Endothelial cell of umbilical vein (primary cell): Measurements from ENCODE around the gene SCGB3A1. TPM values are rescaled to one million over a fixed set of nuclear protein-coding genes. Genes with fewer than 3 reads are reported as not detected.

Experiments
- BruUV-seq: library from RNA; stranded (reverse); fragments of 400-500 nt; replicated peaks from 2 replicates; lab custom pipeline; 2021; lab: Mats Ljungman, UMichigan
- CTCF ChIA-PET: fragments of 300-600, 350-600 bp; sonication (Branson Sonifier 250); formaldehyde crosslinking; loops from one replicate; lab custom pipeline; 2021; ENCODE audit warnings: antibody characterized with exemption, inconsistent platforms; lab: Charles Lee
- POLR2A ChIA-PET: fragments of 300-600, 350-600 bp; sonication (Branson Sonifier 250); formaldehyde crosslinking; loops from one replicate; lab custom pipeline; 2021; ENCODE audit warnings: antibody characterized with exemption, inconsistent platforms; lab: Charles Lee
- DNase-seq: peaks from one replicate; pipeline ENCODE4 v3.0.0-alpha.2; 2011; ENCODE audit warnings: low read depth, low spot score
- FAIRE-seq: peaks from 2 replicates; lab custom pipeline; 2011; peaks lifted over from hg19 to GRCh38; lab: Jason Lieb, UNC
- H2AFZ ChIP-seq: 2 replicates; pipeline ENCODE4 v1.6.0; 2012; ENCODE audit warnings: low read depth, low read length, control low read depth, inconsistent platforms
- H3K27ac ChIP-seq: 2 replicates; pipeline ENCODE4 v1.5.1; 2011; ENCODE audit warnings: low read depth, mild to moderate bottlenecking, control low read depth, low read length, moderate library complexity; ENCODE audit not compliant: insufficient read depth
- H3K27me3 ChIP-seq, 2 experiments: 2 replicates each; pipeline versions ENCODE4 v1.6.0 to v1.6.1; 2011; ENCODE audit warnings: low read length in 2 of 2, mixed read lengths in 1 of 2; ENCODE audit not compliant: control insufficient read depth in 2 of 2, insufficient read depth in 2 of 2
- H3K36me3 ChIP-seq, 2 experiments: 2 replicates in 1 of 2; 3 replicates in 1 of 2; pipeline ENCODE4 v1.5.1; 2011; ENCODE audit warnings: low read length in 2 of 2, mild to moderate bottlenecking in 1 of 2, moderate library complexity in 1 of 2; ENCODE audit not compliant: control insufficient read depth in 2 of 2, insufficient read depth in 2 of 2; ENCODE audit errors: extremely low read depth in 1 of 2
- H3K4me1 ChIP-seq: 3 replicates; pipeline ENCODE4 v1.5.1; 2011; ENCODE audit warnings: mild to moderate bottlenecking, low read length; ENCODE audit not compliant: control insufficient read depth, insufficient read depth; ENCODE audit errors: extremely low read depth
- H3K4me2 ChIP-seq: 2 replicates; pipeline ENCODE4 v1.6.1; 2011; ENCODE audit warnings: low read length, control low read depth, mixed read lengths; ENCODE audit not compliant: insufficient read depth
- H3K4me3 ChIP-seq, 3 experiments: fragments of 200-600 bp in 1 of 3; sonication (generic), shearing (Covaris generic) in 1 of 3; replicated peaks in 1 of 3; 2 replicates each; pipeline ENCODE4 v1.5.1; 2011 to 2016; ENCODE audit warnings: control low read depth in 3 of 3, low read length in 3 of 3, mild to moderate bottlenecking in 2 of 3, inconsistent platforms in 1 of 3, low read depth in 1 of 3, moderate library complexity in 1 of 3; ENCODE audit not compliant: insufficient read depth in 1 of 3
- H3K79me2 ChIP-seq: 2 replicates; pipeline ENCODE4 v1.6.0; 2012; ENCODE audit warnings: low read length, inconsistent platforms; ENCODE audit not compliant: control insufficient read depth, insufficient read depth
- H3K9ac ChIP-seq: replicated peaks from 2 replicates; pipeline ENCODE3; 2011; ENCODE audit warnings: low read length, control low read depth; ENCODE audit not compliant: insufficient read depth; ENCODE audit errors: extremely low read depth
- H3K9me1 ChIP-seq: replicated peaks from 3 replicates; pipeline ENCODE4 v1.6.0; 2011; ENCODE audit warnings: mild to moderate bottlenecking, low read length; ENCODE audit not compliant: control insufficient read depth, insufficient read depth; ENCODE audit errors: extremely low read depth
- H3K9me3 ChIP-seq: replicated peaks from 2 replicates; pipeline ENCODE4 v1.5.1; 2012; ENCODE audit warnings: low read length, inconsistent platforms; ENCODE audit not compliant: control insufficient read depth, insufficient read depth
- H4K20me1 ChIP-seq: replicated peaks from 2 replicates; pipeline ENCODE3; 2011; ENCODE audit warnings: mild to moderate bottlenecking, low read length; ENCODE audit not compliant: control insufficient read depth, insufficient read depth; ENCODE audit errors: extremely low read depth
- CTCF ChIP-seq, 2 donors: IDR thresholded peaks; 1 replicate in 1 of 2; 2 replicates in 1 of 2; pipeline ENCODE4 v1.5.1; 2011; ENCODE audit warnings: low read length in 2 of 2, mild to moderate bottlenecking in 2 of 2, moderate library complexity in 2 of 2, control low read depth in 1 of 2, inconsistent platforms in 1 of 2, low read depth in 1 of 2; ENCODE audit not compliant: insufficient read depth in 1 of 2; ENCODE audit errors: extremely low read depth in 1 of 2
- EZH2 ChIP-seq: IDR thresholded peaks from 2 replicates; pipeline ENCODE4 v1.6.1; 2012; ENCODE audit warnings: borderline replicate concordance, low read depth, mild to moderate bottlenecking, moderate library complexity, low read length, inconsistent platforms; ENCODE audit not compliant: severe bottlenecking
- FOS ChIP-seq: IDR thresholded peaks from 2 replicates; pipeline ENCODE4 v1.6.1; 2011; ENCODE audit warnings: mild to moderate bottlenecking, low read length, moderate library complexity, borderline replicate concordance; ENCODE audit not compliant: insufficient read depth
- GATA2 ChIP-seq: IDR thresholded peaks from 2 replicates; pipeline ENCODE4 v1.7.0; 2011; ENCODE audit warnings: low read depth, mild to moderate bottlenecking, moderate library complexity, mixed read lengths, low read length; ENCODE audit not compliant: insufficient read length, insufficient read depth
- JUN ChIP-seq: IDR thresholded peaks from 2 replicates; pipeline ENCODE4 v1.6.1; 2011; ENCODE audit warnings: borderline replicate concordance, low read depth; ENCODE audit not compliant: insufficient read length, insufficient read depth
- MAX ChIP-seq: IDR thresholded peaks from 2 replicates; pipeline ENCODE4 v1.6.1; 2011; ENCODE audit not compliant: insufficient read depth, insufficient read length
- MYC ChIP-seq: IDR thresholded peaks from one replicate; pipeline ENCODE4 v1.6.1; 2011; ENCODE audit warnings: mild to moderate bottlenecking, low read depth, low read length
- POLR2A ChIP-seq: IDR thresholded peaks from 2 replicates; pipeline ENCODE4 v1.6.1; 2012; ENCODE audit warnings: low read depth, mild to moderate bottlenecking, control low read depth, low read length
- POLR2AphosphoS5 ChIP-seq: IDR thresholded peaks from 2 replicates; pipeline ENCODE4 v1.6.1; 2012; ENCODE audit warnings: low read depth, mild to moderate bottlenecking, control low read depth, low read length, moderate library complexity; ENCODE audit not compliant: insufficient read depth
- dilution Hi-C: fragments of 300-500 bp; cut with MboI; formaldehyde crosslinking; loops from one replicate; pipeline ENCODE4 v1.15.0; 2019; ENCODE audit warnings: low sequenced_read_pairs; ENCODE audit not compliant: extremely low pct_ligation_motif_present
- intact Hi-C: fragments of 100-400 bp; cut with micrococcal nuclease; formaldehyde crosslinking; loops from one replicate; pipeline ENCODE4 v1.10.0; 2022
- polyA plus RNA-seq, 4 experiments: library from polyadenylated mRNA; depleted of rRNA in 3 of 4; stranded (reverse) in 3 of 4; unstranded in 1 of 4; fragments of >200 nt; gene quantifications; 2 replicates each; pipeline versions ENCODE4 v1.2.1 to v1.2.3, GENCODE V29; 2011 to 2012; ENCODE audit warnings: missing spikeins in 1 of 4
- total RNA-seq: library from RNA; stranded (reverse); gene quantifications from 2 replicates; pipeline ENCODE4 v1.2.3, GENCODE V29; 2021

SCGB3A1 gene
- total and polyA plus RNA-seq, 2 donors (not counting 3 experiments of a cell fraction or from before 2014, with no cell fraction given) = 0.73 TPM; not detected in 1

- FAIRE-seq (no peak), DNase-seq (no peak)
- no peak overlapping the region for H3K27ac ChIP-seq
- H3K4me1 ChIP-seq = no peaks in the 10 kb centered on the region
- no peaks in the 10 kb centered on the region for H3K9me1 ChIP-seq
- dilution Hi-C loops (no loop called here), intact Hi-C loops (no loop called here)
- ChIA-PET CTCF (no interaction called here), POLR2A (no interaction called here)
- no peak overlapping the region for H2AFZ ChIP-seq
- H3K27me3 ChIP-seq = no peaks in the 10 kb centered on the region
- H3K9ac ChIP-seq = no peak overlapping the region
- H4K20me1 ChIP-seq = no peaks in the 10 kb centered on the region
- TF ChIP-seq POLR2A (no peak), FOS (no peak)
- H3K79me2 ChIP-seq = no peaks in the 10 kb centered on the region
- no peak overlapping the region for H3K4me2 ChIP-seq
- peaks cover 0 to 6% of the 10 kb centered on the region in 2 experiments for H3K36me3 ChIP-seq
- BruUV-seq = no TSS peak
- no peaks in the 10 kb centered on the region for H3K9me3 ChIP-seq
- no peak overlapping the region for H3K4me3 ChIP-seq
These were observed 21.4 kb upstream of the SCGB3A1 start for GRCh38 chr5:180612683-180613082.

- H3K9me3 ChIP-seq = no peaks in the 10 kb centered on the region
- H3K4me3 ChIP-seq = no peak overlapping the region
- POLR2A ChIA-PET = no interaction called here
- BruUV-seq = no TSS peak
- TF ChIP-seq CTCF (IDR thresholded peaks at IDR 0.05; ENCODE audit: extremely low read depth in 1 of 2, insufficient read depth in 1 of 2, low read depth in 1 of 2, low read length in 2 of 2) (no peak), JUN (no peak), MYC (no peak), EZH2 (no peak), GATA2 (no peak), POLR2AphosphoS5 (no peak), POLR2A (no peak), FOS (no peak), MAX (no peak)
- dilution Hi-C loops (no loop called here), intact Hi-C loops (loop anchor here (1.0 kb wide), 1 partner anchor 59 kb away; no protein-coding TSS in a partner anchor)
- H3K4me1 ChIP-seq = no peaks in the 10 kb centered on the region
- H2AFZ ChIP-seq = no peak overlapping the region
- DNase-seq (no peak), FAIRE-seq (no peak)
- peaks cover 0 to 2% of the 10 kb centered on the region in 2 experiments for H3K36me3 ChIP-seq
- no peak overlapping the region for H3K4me2 ChIP-seq
- CTCF ChIA-PET = interaction anchor here (1.0 to 1.4 kb wide), 2 partner anchors 59 to 107 kb away, joined by 3 read pairs; no protein-coding TSS in a partner anchor
- no peak overlapping the region for H3K9ac ChIP-seq
- no peaks in the 10 kb centered on the region for H3K9me1 ChIP-seq
- no peaks in the 10 kb centered on the region for H3K79me2 ChIP-seq
- H3K27me3 ChIP-seq = no peaks in the 10 kb centered on the region
- H3K27ac ChIP-seq = no peak overlapping the region
- no peaks in the 10 kb centered on the region for H4K20me1 ChIP-seq
These were observed 20.0 kb upstream of the SCGB3A1 start for GRCh38 chr5:180611140-180611850.
